Regular cardiac myocyte (primary cell): ENCODE data around the gene LINGO1. TPM values are rescaled to one million over a fixed set of nuclear protein-coding genes. Genes with fewer than 3 reads are reported as not detected.

Source experiments
- total RNA-seq: library from RNA; depleted of rRNA; stranded (reverse); fragments of >200 nt; gene quantifications from 2 replicates; pipeline ENCODE4 v1.2.3, GENCODE V29; 2014

LINGO1 gene
- total RNA-seq = 0.19 and 0.28 TPM in 2 replicates

GRCh38 chr15:77632534-77633133, at the start of gene LINGO1:
Gene LINGO1, minus strand, starts transcription at chr15:77632912. Its CDS starts 597 bp downstream, at chr15:77632315.

Other genes starting within 250 kb of the LINGO1 start
- gene PEAK1, start 212.8 kb downstream of the LINGO1 start, total RNA-seq = 47.0 and 93.9 TPM in 2 replicates
- 27.6 and 29.9 TPM in 2 replicates for gene HMG20A, start 212.0 kb downstream of the LINGO1 start, total RNA-seq